IMR-90 (cell line): ENCODE results near the gene GOLGA8B. TPM values are rescaled to one million over a fixed set of nuclear protein-coding genes. Genes with fewer than 3 reads are reported as not detected.
"Not testable (repeated sequence)": the region's sequence is repeated elsewhere in the genome, so short reads cannot be mapped to it uniquely, and the experiment has no call there.

Experiments
- ATAC-seq: fragments of 200-7000 bp; cut with Tn5 transposase; 2 replicates; pipeline ENCODE4 v1.9.1; 2020; ENCODE audit warnings: low read depth, mild to moderate bottlenecking, moderate library complexity
- BruUV-seq: library from RNA; stranded (reverse); fragments of 400-500 nt; replicated peaks from 2 replicates; lab custom pipeline; 2021; lab: Mats Ljungman, UMichigan
- CTCF ChIA-PET: fragments of 300-600 bp; formaldehyde crosslinking; extraction: SDS; loops from one replicate; lab custom pipeline; 2021; ENCODE audit warnings: antibody characterized with exemption; lab: Yijun Ruan, JAX
- POLR2A ChIA-PET: fragments of 300-600 bp; sonication (Branson Sonifier 250); formaldehyde crosslinking; loops from one replicate; lab custom pipeline; 2022; ENCODE audit warnings: antibody characterized with exemption; ENCODE audit not compliant: unreplicated experiment; lab: Charles Lee
- DNase-seq: peaks from one replicate; pipeline ENCODE4 v3.0.0; 2013
- H2AFZ ChIP-seq: replicated peaks from 2 replicates; pipeline ENCODE3; 2013; ENCODE audit warnings: low read length, mild to moderate bottlenecking; ENCODE audit not compliant: poor library complexity
- H2AK5ac ChIP-seq: 2 replicates; pipeline ENCODE4 v1.6.1; 2013; ENCODE audit warnings: low read depth, low read length, inconsistent platforms
- H2AK9ac ChIP-seq: replicated peaks from 2 replicates; pipeline ENCODE3; 2013; ENCODE audit warnings: mild to moderate bottlenecking, low read depth, low read length, moderate library complexity; ENCODE audit not compliant: poor library complexity
- H2BK120ac ChIP-seq: 2 replicates; pipeline ENCODE4 v1.6.1; 2013; ENCODE audit warnings: low read depth, low read length, inconsistent platforms
- H2BK15ac ChIP-seq: 3 replicates; pipeline ENCODE4 v1.6.1; 2013; ENCODE audit warnings: low read depth, low read length, inconsistent platforms
- H2BK20ac ChIP-seq: 2 replicates; pipeline ENCODE4 v1.6.1; 2013; ENCODE audit warnings: low read depth, mild to moderate bottlenecking, inconsistent platforms, low read length, moderate library complexity
- H2BK5ac ChIP-seq: 2 replicates; pipeline ENCODE4 v1.6.1; 2013; ENCODE audit warnings: mild to moderate bottlenecking, low read depth, low read length, inconsistent platforms; ENCODE audit not compliant: poor library complexity, severe bottlenecking
- H3K14ac ChIP-seq: replicated peaks from 2 replicates; pipeline ENCODE4 v1.6.1; 2013; ENCODE audit warnings: low read depth, low read length, inconsistent platforms
- H3K18ac ChIP-seq: 2 replicates; pipeline ENCODE4 v1.6.1; 2013; ENCODE audit warnings: low read depth, low read length, control low read depth
- H3K23ac ChIP-seq: 2 replicates; pipeline ENCODE4 v1.6.1; 2013; ENCODE audit warnings: low read depth, low read length, inconsistent platforms
- H3K27ac ChIP-seq: 2 replicates; pipeline ENCODE4 v1.5.1; 2013; ENCODE audit warnings: mild to moderate bottlenecking, control low read depth, low read length; ENCODE audit not compliant: insufficient read depth
- H3K27me3 ChIP-seq: 2 replicates; pipeline ENCODE4 v1.6.1; 2013; ENCODE audit warnings: low read length; ENCODE audit not compliant: control insufficient read depth, insufficient read depth
- H3K36me3 ChIP-seq: 2 replicates; pipeline ENCODE4 v1.6.1; 2013; ENCODE audit warnings: low read length, mixed read lengths; ENCODE audit not compliant: control insufficient read depth, insufficient read depth
- H3K4ac ChIP-seq: 2 replicates; pipeline ENCODE4 v1.6.1; 2013; ENCODE audit warnings: low read depth, low read length, inconsistent platforms
- H3K4me1 ChIP-seq: 2 replicates; pipeline ENCODE4 v1.6.1; 2013; ENCODE audit warnings: low read length, mixed read lengths; ENCODE audit not compliant: control insufficient read depth, insufficient read depth
- H3K4me2 ChIP-seq: 2 replicates; pipeline ENCODE4 v1.6.1; 2013; ENCODE audit warnings: low read depth, mild to moderate bottlenecking, control low read depth, low read length, moderate library complexity
- H3K4me3 ChIP-seq: 2 replicates; pipeline ENCODE4 v1.5.1; 2013; ENCODE audit warnings: low read depth, mild to moderate bottlenecking, control low read depth, low read length, moderate library complexity; ENCODE audit not compliant: insufficient read depth
- H3K56ac ChIP-seq: 2 replicates; pipeline ENCODE4 v1.6.1; 2013; ENCODE audit warnings: low read length, inconsistent platforms; ENCODE audit not compliant: insufficient read depth; ENCODE audit errors: extremely low read depth
- H3K79me1 ChIP-seq, 2 experiments: 2 replicates each; pipeline ENCODE4 v1.6.1; 2013; ENCODE audit warnings: low read length in 2 of 2, inconsistent platforms in 1 of 2, low read depth in 1 of 2
- H3K9ac ChIP-seq: 2 replicates; pipeline ENCODE4 v1.6.1; 2013; ENCODE audit warnings: low read depth, low read length, control low read depth
- H3K9me1 ChIP-seq: 2 replicates; pipeline ENCODE4 v1.6.1; 2013; ENCODE audit warnings: low read length, inconsistent platforms; ENCODE audit not compliant: insufficient read depth
- H3K9me3 ChIP-seq: 2 replicates; pipeline ENCODE4 v1.6.1; 2013; ENCODE audit warnings: low read length; ENCODE audit not compliant: control insufficient read depth, insufficient read depth
- H4K20me1 ChIP-seq: 2 replicates; pipeline ENCODE4 v1.6.1; 2013; ENCODE audit warnings: low read length, inconsistent platforms; ENCODE audit not compliant: insufficient read depth
- H4K5ac ChIP-seq: 2 replicates; pipeline ENCODE4 v1.6.1; 2013; ENCODE audit warnings: mild to moderate bottlenecking, low read depth, low read length, control low read depth
- H4K8ac ChIP-seq, 2 experiments: 2 replicates each; pipeline ENCODE4 v1.6.1; 2013; ENCODE audit warnings: low read depth in 2 of 2, low read length in 2 of 2, control low read depth in 1 of 2, inconsistent platforms in 1 of 2
- H4K91ac ChIP-seq: 2 replicates; pipeline ENCODE4 v1.6.1; 2013; ENCODE audit warnings: low read depth, low read length, inconsistent platforms; ENCODE audit not compliant: insufficient read depth
- WGBS, 2 experiments: methylation state at CpG; one replicate each; pipeline versions ENCODE4 v1.1.5 to v1.1.7; 2013; ENCODE audit warnings: missing lambda C conversion rate in 2 of 2; ENCODE audit not compliant: insufficient read length in 1 of 2; ENCODE audit errors: extremely low coverage in 2 of 2; 5-methylcytosine and 5-hydroxymethylcytosine counted together
- dilution Hi-C: fragments of 300-500 bp; cut with HindIII; formaldehyde crosslinking; loops from one replicate; pipeline ENCODE4 v1.14.3; 2018; ENCODE audit warnings: low sequenced_read_pairs; ENCODE audit not compliant: unreplicated experiment
- in situ Hi-C: fragments of 300-500 bp; cut with MboI; formaldehyde crosslinking; loops from 3 replicates; pipeline ENCODE4 v1.14.3; 2019; ENCODE audit warnings: low sequenced_read_pairs, inconsistent platforms, mixed read lengths
- intact Hi-C: fragments of 100-400 bp; cut with micrococcal nuclease; formaldehyde crosslinking; loops from 2 replicates; pipeline ENCODE4 v1.10.0; 2022
- polyA plus RNA-seq, 3 experiments: library from polyadenylated mRNA; depleted of rRNA; stranded (reverse); fragments of >200 nt; gene quantifications; 2 replicates each; pipeline ENCODE4 v1.2.3, GENCODE V29; 2012; ENCODE audit warnings: low replicate concordance in 1 of 3
- total RNA-seq: library from RNA; depleted of rRNA; stranded (reverse); fragments of >200 nt; gene quantifications from 2 replicates; pipeline ENCODE4 v1.2.3, GENCODE V29; 2012

GOLGA8B gene
- total and polyA plus RNA-seq, 2 of the 4 experiments (the other 2 are of a cell fraction), result 7.7 to 31.6 TPM

GRCh38 chr15:34559764-34560163, 23.7 kb downstream of the GOLGA8B start:
- H3K79me1 ChIP-seq, H3K56ac ChIP-seq, CTCF ChIA-PET, H3K4ac ChIP-seq, H3K27me3 ChIP-seq, H3K9me1 ChIP-seq, H3K9ac ChIP-seq, H3K36me3 ChIP-seq, H3K27ac ChIP-seq, H4K20me1 ChIP-seq, H3K9me3 ChIP-seq, in situ Hi-C loops, H4K91ac ChIP-seq, H3K4me2 ChIP-seq, H2AK5ac ChIP-seq, dilution Hi-C loops, H4K8ac ChIP-seq, H2BK20ac ChIP-seq, H3K23ac ChIP-seq, H2AK9ac ChIP-seq, POLR2A ChIA-PET, H3K14ac ChIP-seq, H3K18ac ChIP-seq, H3K4me3 ChIP-seq, H2BK15ac ChIP-seq, intact Hi-C loops, H3K4me1 ChIP-seq, ATAC-seq, H4K5ac ChIP-seq, H2AFZ ChIP-seq, H2BK120ac ChIP-seq, H2BK5ac ChIP-seq, DNase-seq, BruUV-seq: not testable (repeated sequence)
- no CpG with 5 or more reads among the region's 5 CpGs for WGBS, 2 experiments

DNA sequence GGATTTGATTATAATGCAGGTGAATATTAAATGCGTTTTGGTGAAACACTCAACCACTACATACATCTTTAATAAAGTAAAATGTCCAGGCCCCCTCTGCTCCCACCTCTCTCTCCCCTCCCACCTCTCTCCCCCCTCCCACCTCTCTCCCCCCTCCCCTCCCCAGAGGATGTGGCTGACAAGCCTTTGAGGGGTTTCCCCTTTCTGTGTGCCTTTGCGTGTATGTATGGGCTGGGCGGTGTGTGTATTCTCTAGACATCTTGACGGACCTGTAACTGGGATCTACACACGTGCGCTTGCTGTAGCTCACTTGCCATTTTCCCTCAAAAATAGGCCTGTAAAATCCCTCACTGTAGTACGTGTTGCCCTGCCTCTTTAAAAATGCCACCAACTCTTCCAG, 28.3 kb downstream of the GOLGA8B start:
- H3K9me3 ChIP-seq, H3K27me3 ChIP-seq, H4K8ac ChIP-seq, in situ Hi-C loops, H3K56ac ChIP-seq, BruUV-seq, H3K79me1 ChIP-seq, H4K5ac ChIP-seq, DNase-seq, H3K9ac ChIP-seq, H2BK15ac ChIP-seq, H3K4me3 ChIP-seq, intact Hi-C loops, H2AK9ac ChIP-seq, H3K36me3 ChIP-seq, H3K18ac ChIP-seq, H2BK5ac ChIP-seq, H4K91ac ChIP-seq, CTCF ChIA-PET, H3K4me1 ChIP-seq, dilution Hi-C loops, ATAC-seq, H3K27ac ChIP-seq, H3K14ac ChIP-seq, H3K4me2 ChIP-seq, H2BK20ac ChIP-seq, H2AFZ ChIP-seq, H3K23ac ChIP-seq, POLR2A ChIA-PET, H4K20me1 ChIP-seq, H2AK5ac ChIP-seq, H2BK120ac ChIP-seq, H3K4ac ChIP-seq, H3K9me1 ChIP-seq: not testable (repeated sequence)
- WGBS, 2 experiments, result no CpG with 5 or more reads among the region's 7 CpGs
